ENCODE data around the gene CPOX. TPM values are rescaled to one million over a fixed set of nuclear protein-coding genes. Genes with fewer than 3 reads are reported as not detected.

Gene CPOX
- total RNA-seq, 4 donors from 2014 or later, result 19.0 to 36.4 (median 23.4) TPM

- H3K36me3 ChIP-seq, result no peaks in the 10 kb centered on the region
- TF ChIP-seq EP300 (IDR thresholded peaks at IDR 0.05) (no peak), POLR2A (IDR thresholded peaks at IDR 0.05) (no peak), CTCF (IDR thresholded peaks at IDR 0.05) (no peak)
- H3K4me1 ChIP-seq, result no peaks in the 10 kb centered on the region
- H3K9me3 ChIP-seq, result no peaks in the 10 kb centered on the region
- H3K27me3 ChIP-seq, result no peaks in the 10 kb centered on the region
- DNase-seq (ENCODE audit: low spot score in 2 of 2), result no peak
- WGBS, 2 donors, result 80 to 83% methylated on average over 3 of the region's 3 CpGs
- H3K27ac ChIP-seq, result no peak overlapping the region
- H3K4me3 ChIP-seq, result no peak overlapping the region
These were observed 25.0 kb downstream of the CPOX start for GRCh38 chr3:98568402-98568801.

GRCh38 chr3:98567666-98568270 lies 25.6 kb downstream of the CPOX start:
- Histone ChIP-seq H3K36me3 (no peaks in the 10 kb centered on the region), H3K4me3 (no peak overlapping the region), H3K27me3 (no peaks in the 10 kb centered on the region), H3K4me1 (no peaks in the 10 kb centered on the region), H3K27ac (no peak overlapping the region), H3K9me3 (no peaks in the 10 kb centered on the region)
- 67 to 70% methylated on average over 2 of the region's 2 CpGs for WGBS, 2 donors
- TF ChIP-seq EP300 (IDR thresholded peaks at IDR 0.05) (no peak), CTCF (IDR thresholded peaks at IDR 0.05) (no peak), POLR2A (IDR thresholded peaks at IDR 0.05) (no peak)
- no peak for DNase-seq (ENCODE audit: low spot score in 2 of 2)

- no peaks in the 10 kb centered on the region for H3K27me3 ChIP-seq
- DNase-seq (ENCODE audit: low spot score in 2 of 2), result no peak
- TF ChIP-seq POLR2A (IDR thresholded peaks at IDR 0.05) (no peak), CTCF (IDR thresholded peaks at IDR 0.05) (no peak), EP300 (IDR thresholded peaks at IDR 0.05) (no peak)
- no peaks in the 10 kb centered on the region for H3K9me3 ChIP-seq
- H3K27ac ChIP-seq, result no peak overlapping the region
- H3K36me3 ChIP-seq, result no peaks in the 10 kb centered on the region
- 58 to 67% methylated on average over 6 of the region's 6 CpGs for WGBS, 2 donors
- no peak overlapping the region for H3K4me3 ChIP-seq
- H3K4me1 ChIP-seq, result no peaks in the 10 kb centered on the region
These were observed 27.6 kb downstream of the CPOX start for GRCh38 chr3:98565843-98566242.

- no peak for TF ChIP-seq POLR2A (IDR thresholded peaks at IDR 0.05)
- TF ChIP-seq CTCF (IDR thresholded peaks at IDR 0.05), result no peak
- TF ChIP-seq EP300 (IDR thresholded peaks at IDR 0.05), result no peak
- H3K27me3 ChIP-seq, result no peaks in the 10 kb centered on the region
- H3K4me3 ChIP-seq, result no peak overlapping the region
- no peaks in the 10 kb centered on the region for H3K9me3 ChIP-seq
- no peak overlapping the region for H3K27ac ChIP-seq
- no peak for DNase-seq (ENCODE audit: low spot score in 2 of 2)
- no peaks in the 10 kb centered on the region for H3K4me1 ChIP-seq
- WGBS, 2 donors, result 29 to 55% methylated on average over 3 of the region's 3 CpGs
- H3K36me3 ChIP-seq, result no peaks in the 10 kb centered on the region
These were observed 28.2 kb downstream of the CPOX start for GRCh38 chr3:98565237-98565643.

GRCh38 chr3:98564282-98565005 lies 29.0 kb downstream of the CPOX start:
- no peaks in the 10 kb centered on the region for H3K4me1 ChIP-seq
- no peak for DNase-seq (ENCODE audit: low spot score in 2 of 2)
- peak overlapping the region in 1 of 4 donors; percentile 44 for H3K27ac ChIP-seq
- H3K36me3 ChIP-seq, result no peaks in the 10 kb centered on the region
- H3K9me3 ChIP-seq, result no peaks in the 10 kb centered on the region
- TF ChIP-seq CTCF (IDR thresholded peaks at IDR 0.05), result no peak
- no peak for TF ChIP-seq POLR2A (IDR thresholded peaks at IDR 0.05)
- TF ChIP-seq EP300 (IDR thresholded peaks at IDR 0.05), result no peak
- H3K27me3 ChIP-seq, result no peaks in the 10 kb centered on the region
- H3K4me3 ChIP-seq, result no peak overlapping the region
- 80 to 87% methylated on average over 7 of the region's 7 CpGs for WGBS, 2 donors

Measured in tibial nerve (tissue), 4 donors.